CD14-positive monocyte (primary cell): ENCODE data around the gene ADAMTSL4. TPM values are rescaled to one million over a fixed set of nuclear protein-coding genes. Genes with fewer than 3 reads are reported as not detected.

Experiments used
- DNase-seq, 3 donors: peaks; one replicate each; pipeline ENCODE4 v3.0.0-alpha.2; 2011 to 2022
- H2AFZ ChIP-seq: 2 replicates; pipeline ENCODE4 v1.6.0; 2012; ENCODE audit warnings: mild to moderate bottlenecking, low read depth, low read length, inconsistent platforms; ENCODE audit not compliant: insufficient read depth, poor library complexity, severe bottlenecking
- H3K27ac ChIP-seq, 2 donors: 1 replicate in 1 of 2; 2 replicates in 1 of 2; pipeline ENCODE4 v1.5.1; 2012 to 2013; ENCODE audit warnings: low read length in 2 of 2, control low read depth in 1 of 2, inconsistent platforms in 1 of 2, low read depth in 1 of 2, mild to moderate bottlenecking in 1 of 2
- H3K27me3 ChIP-seq, 2 donors: one replicate each; pipeline versions ENCODE4 v1.6.0 to v1.6.1; 2011 to 2013; ENCODE audit warnings: low read length in 2 of 2; ENCODE audit not compliant: control insufficient read depth in 2 of 2, insufficient read depth in 2 of 2
- H3K36me3 ChIP-seq, 2 donors: replicated peaks in 1 of 2; 1 replicate in 1 of 2; 2 replicates in 1 of 2; pipeline versions ENCODE4 v1.5.1 to v1.6.1; 2012 to 2013; ENCODE audit warnings: low read length in 2 of 2, control low read depth in 1 of 2, inconsistent platforms in 1 of 2, mild to moderate bottlenecking in 1 of 2; ENCODE audit not compliant: insufficient read depth in 2 of 2, control insufficient read depth in 1 of 2
- H3K4me1 ChIP-seq, 2 donors: 1 replicate in 1 of 2; 2 replicates in 1 of 2; pipeline versions ENCODE4 v1.5.1 to v1.6.1; 2012 to 2013; ENCODE audit warnings: low read length in 2 of 2, control low read depth in 1 of 2, inconsistent platforms in 1 of 2, mild to moderate bottlenecking in 1 of 2, moderate library complexity in 1 of 2; ENCODE audit not compliant: insufficient read depth in 2 of 2, control insufficient read depth in 1 of 2
- H3K4me2 ChIP-seq: replicated peaks from 2 replicates; pipeline ENCODE3; 2012; ENCODE audit warnings: low read length, moderate library complexity, mild to moderate bottlenecking; ENCODE audit not compliant: poor library complexity, severe bottlenecking; ENCODE audit errors: extremely low read depth
- H3K4me3 ChIP-seq, 3 experiments: fragments of 200-600 bp in 1 of 3; sonication (generic) in 1 of 3; replicated peaks in 1 of 3; 1 replicate in 2 of 3; 2 replicates in 1 of 3; pipeline ENCODE4 v1.5.1; 2011 to 2013; ENCODE audit warnings: low read length in 3 of 3, mild to moderate bottlenecking in 3 of 3, control low read depth in 2 of 3, low read depth in 2 of 3, inconsistent platforms in 1 of 3, moderate library complexity in 1 of 3
- H3K79me2 ChIP-seq: 2 replicates; pipeline ENCODE4 v1.6.0; 2012; ENCODE audit warnings: mild to moderate bottlenecking, control low read depth, inconsistent platforms, low read length, moderate library complexity; ENCODE audit not compliant: insufficient read depth
- H3K9ac ChIP-seq: 2 replicates; pipeline ENCODE4 v1.6.0; 2017; ENCODE audit warnings: low read length, mild to moderate bottlenecking; ENCODE audit not compliant: insufficient read depth, poor library complexity, severe bottlenecking
- H3K9me3 ChIP-seq, 2 donors: replicated peaks in 1 of 2; 1 replicate in 1 of 2; 2 replicates in 1 of 2; pipeline versions ENCODE4 v1.5.1 to v1.6.1; 2012 to 2013; ENCODE audit warnings: low read length in 2 of 2, control low read depth in 1 of 2; ENCODE audit not compliant: control insufficient read depth in 1 of 2, insufficient read depth in 1 of 2
- H4K20me1 ChIP-seq: 2 replicates; pipeline ENCODE4 v1.6.0; 2012; ENCODE audit warnings: mild to moderate bottlenecking, low read length, control low read depth, moderate library complexity; ENCODE audit not compliant: insufficient read depth
- H3K27ac Mint-ChIP-seq, 7 donors: one replicate each; pipeline ENCODE4 v1.8.0; 2020; ENCODE audit warnings: mild to moderate bottlenecking in 7 of 7, mixed read lengths in 7 of 7, moderate library complexity in 6 of 7, inconsistent platforms in 2 of 7
- H3K27me3 Mint-ChIP-seq, 3 donors: one replicate each; pipeline ENCODE4 v1.8.0; 2021 to 2022; ENCODE audit warnings: low read depth in 3 of 3, mild to moderate bottlenecking in 3 of 3, mixed read lengths in 3 of 3, moderate library complexity in 3 of 3, inconsistent platforms in 1 of 3
- H3K36me3 Mint-ChIP-seq, 2 donors: one replicate each; pipeline ENCODE4 v1.8.0; 2020; ENCODE audit warnings: mixed read lengths in 2 of 2, inconsistent platforms in 1 of 2, mild to moderate bottlenecking in 1 of 2
- H3K4me1 Mint-ChIP-seq: one replicate; pipeline ENCODE4 v1.8.0; 2020; ENCODE audit warnings: mild to moderate bottlenecking, mixed read lengths
- H3K4me3 Mint-ChIP-seq, 2 donors: one replicate each; pipeline ENCODE4 v1.8.0; 2020; ENCODE audit warnings: mild to moderate bottlenecking in 2 of 2, mixed read lengths in 2 of 2, moderate library complexity in 1 of 2
- H3K9me3 Mint-ChIP-seq, 7 donors: one replicate each; pipeline ENCODE4 v1.8.0; 2020 to 2022; ENCODE audit warnings: mixed read lengths in 7 of 7, mild to moderate bottlenecking in 6 of 7, moderate library complexity in 6 of 7, inconsistent platforms in 2 of 7
- CTCF ChIP-seq: fragments of 200-600 bp; IDR thresholded peaks from one replicate; pipeline ENCODE4 v1.8.0; 2022; ENCODE audit warnings: antibody characterized with exemption, mild to moderate bottlenecking
- WGBS: methylation state at CpG from one replicate; pipeline ENCODE4 v1.1.5; 2013; ENCODE audit warnings: missing lambda C conversion rate; ENCODE audit not compliant: insufficient coverage; 5-methylcytosine and 5-hydroxymethylcytosine counted together
- intact Hi-C, 2 donors: fragments of 100-400 bp; cut with micrococcal nuclease; formaldehyde crosslinking; loops; one replicate each; pipeline versions ENCODE4 v1.15.0 to v1.15.1; 2023
- polyA plus RNA-seq, 3 donors: library from polyadenylated mRNA; depleted of rRNA in 1 of 3; unstranded in 2 of 3; stranded (reverse) in 1 of 3; fragments of 300-500 nt in 2 of 3; fragments of >200 nt in 1 of 3; fragmentation: Illumina TruSeq in 2 of 3; gene quantifications; 1 replicate in 2 of 3; 2 replicates in 1 of 3; pipeline ENCODE4 v1.2.3, GENCODE V29; 2012 to 2021

ADAMTSL4 gene
- polyA plus RNA-seq, 3 donors: 2.5 to 109 (median 2.8) TPM

GRCh38 chr1:150555198-150555970 lies 6.2 kb downstream of the ADAMTSL4 start:
- TF ChIP-seq CTCF: no peak
- intact Hi-C loops: loop anchor here in 1 of 2 donors (10.0 kb wide), 2 partner anchors 71 to 291 kb away; partner anchors contain the start of genes APH1A and TARS2
- Histone ChIP-seq H3K27ac (no peak overlapping the region), H3K9me3 (no peaks in the 10 kb centered on the region), H3K27me3 (no peaks in the 10 kb centered on the region), H3K9ac (no peak overlapping the region), H3K4me2 (no peak overlapping the region), H3K36me3 (peaks cover 44 to 64% of the 10 kb centered on the region in 2 donors), H3K4me1 (peaks cover 62 to 65% of the 10 kb centered on the region in 2 donors), H3K4me3 (no peak overlapping the region), H2AFZ (no peak overlapping the region), H3K79me2 (peaks cover 68% of the 10 kb centered on the region), H4K20me1 (peaks cover 52% of the 10 kb centered on the region)
- 82% methylated on average over 10 of the region's 19 CpGs for WGBS
- no peak overlapping the region for H3K4me3 Mint-ChIP-seq
- peak in 2 of 3 donors; percentile 18 to 37 for DNase-seq
- peaks cover 0 to 5% (median 2%) of the 10 kb centered on the region in 3 donors for H3K27me3 Mint-ChIP-seq
- H3K4me1 Mint-ChIP-seq: peaks cover 61% of the 10 kb centered on the region
- peaks cover 0 to 2% (median 0%) of the 10 kb centered on the region in 7 donors for H3K9me3 Mint-ChIP-seq
- peak overlapping the region in 2 of 7 donors; percentile 35 to 46 for H3K27ac Mint-ChIP-seq
- H3K36me3 Mint-ChIP-seq: peaks cover 51 to 65% of the 10 kb centered on the region in 2 donors

- 92% methylated on average over 14 of the region's 26 CpGs for WGBS
- Histone ChIP-seq H3K9me3 (no peaks in the 10 kb centered on the region), H3K4me2 (no peak overlapping the region), H2AFZ (no peak overlapping the region), H3K4me3 (no peak overlapping the region), H3K4me1 (peaks cover 62 to 64% of the 10 kb centered on the region in 2 donors), H3K27ac (no peak overlapping the region), H3K9ac (no peak overlapping the region), H3K27me3 (no peaks in the 10 kb centered on the region), H3K79me2 (peaks cover 65% of the 10 kb centered on the region), H3K36me3 (peaks cover 44 to 66% of the 10 kb centered on the region in 2 donors), H4K20me1 (peaks cover 61% of the 10 kb centered on the region)
- Mint-ChIP-seq H3K9me3 (peaks cover 0 to 2% (median 0%) of the 10 kb centered on the region in 7 donors), H3K27me3 (peaks cover 0 to 5% (median 2%) of the 10 kb centered on the region in 3 donors), H3K36me3 (peaks cover 51 to 69% of the 10 kb centered on the region in 2 donors), H3K4me1 (peaks cover 61% of the 10 kb centered on the region), H3K4me3 (no peak overlapping the region), H3K27ac (peak overlapping the region in 3 of 7 donors; percentile 42 to 68 (median 44))
- peak in 1 of 3 donors; percentile 20 for DNase-seq
- intact Hi-C loops: loop anchor here in 1 of 2 donors (10.0 kb wide), 2 partner anchors 71 to 291 kb away; partner anchors contain the start of genes APH1A and TARS2
- TF ChIP-seq CTCF: no peak
These were observed 7.0 kb downstream of the ADAMTSL4 start for GRCh38 chr1:150555971-150556865.
